PC-3 (cell line): ENCODE data around the gene ACTL9. TPM values are rescaled to one million over a fixed set of nuclear protein-coding genes. Genes with fewer than 3 reads are reported as not detected.

Experiments used
- ATAC-seq: fragments of 200-7000 bp; cut with Tn5 transposase; 2 replicates; pipeline ENCODE4 v1.9.1; 2020; ENCODE audit warnings: mild to moderate bottlenecking, moderate library complexity
- BruUV-seq: library from RNA; stranded (reverse); fragments of 400-500 nt; replicated peaks from 2 replicates; lab custom pipeline; 2021; lab: Mats Ljungman, UMichigan
- CTCF ChIA-PET: fragments of 300-600 bp; sonication (Branson Sonifier 250); formaldehyde crosslinking; loops from one replicate; lab custom pipeline; 2022; ENCODE audit warnings: antibody characterized with exemption; lab: Charles Lee
- POLR2A ChIA-PET: fragments of 300-600 bp; sonication (Branson Sonifier 250); formaldehyde crosslinking; loops from one replicate; lab custom pipeline; 2022; ENCODE audit warnings: antibody characterized with exemption; ENCODE audit not compliant: unreplicated experiment; lab: Charles Lee
- DNase-seq: peaks from one replicate; pipeline ENCODE4 v3.0.0-alpha.2; 2015
- H2AFZ ChIP-seq: fragments of 300-600 bp; sonication (generic); 2 replicates; pipeline ENCODE4 v1.6.0; 2016; ENCODE audit warnings: antibody characterized with exemption, low read length
- H3F3A ChIP-seq: fragments of 300-600 bp; sonication (generic); one replicate; pipeline ENCODE4 v1.6.0; 2017; ENCODE audit warnings: antibody characterized with exemption, low read length, control low read depth, mild to moderate bottlenecking; ENCODE audit not compliant: unreplicated experiment
- H3K27ac ChIP-seq: fragments of 300-600 bp; sonication (generic); 2 replicates; pipeline ENCODE4 v1.5.1; 2016; ENCODE audit warnings: mild to moderate bottlenecking, low read length
- H3K27me3 ChIP-seq: fragments of 300-600 bp; sonication (generic); 2 replicates; pipeline ENCODE4 v1.6.1; 2016; ENCODE audit warnings: low read length, mixed read lengths
- H3K36me3 ChIP-seq: fragments of 300-600 bp; sonication (generic); 2 replicates; pipeline ENCODE4 v1.6.1; 2016; ENCODE audit warnings: low read depth, mixed run types, low read length, mixed read lengths
- H3K4me1 ChIP-seq: fragments of 300-600 bp; sonication (generic); 2 replicates; pipeline ENCODE4 v1.5.1; 2016; ENCODE audit warnings: low read length; ENCODE audit not compliant: insufficient read depth
- H3K4me2 ChIP-seq: fragments of 300-600 bp; sonication (generic); 2 replicates; pipeline ENCODE4 v1.6.0; 2016; ENCODE audit warnings: low read length
- H3K4me3 ChIP-seq: fragments of 300-600 bp; sonication (generic); 2 replicates; pipeline ENCODE4 v1.5.1; 2016; ENCODE audit warnings: mild to moderate bottlenecking, low read length, mixed read lengths
- H3K79me2 ChIP-seq: fragments of 300-600 bp; sonication (generic); 2 replicates; pipeline ENCODE4 v1.6.1; 2017; ENCODE audit warnings: low read length, mixed read lengths
- H3K9ac ChIP-seq: fragments of 300-600 bp; sonication (generic); 2 replicates; pipeline ENCODE4 v1.6.0; 2016; ENCODE audit warnings: mild to moderate bottlenecking, low read length
- H3K9me2 ChIP-seq: fragments of 300-600 bp; sonication (generic); replicated peaks from 2 replicates; pipeline ENCODE4 v1.6.1; 2016; ENCODE audit warnings: mixed run types, low read length, mixed read lengths
- H3K9me3 ChIP-seq: fragments of 300-600 bp; sonication (generic); 2 replicates; pipeline ENCODE4 v1.6.1; 2016; ENCODE audit warnings: low read length, mixed read lengths
- H4K20me1 ChIP-seq: fragments of 300-600 bp; sonication (generic); 2 replicates; pipeline ENCODE4 v1.6.1; 2016; ENCODE audit warnings: low read length, mixed read lengths
- CTCF ChIP-seq: fragments of 300-600 bp; sonication (generic); conservative IDR thresholded peaks from 2 replicates; pipeline ENCODE4 v1.5.1; 2017; ENCODE audit warnings: antibody characterized with exemption, low read depth, mild to moderate bottlenecking, low read length
- EZH2 ChIP-seq: fragments of 300-600 bp; sonication (generic); IDR thresholded peaks from one replicate; pipeline ENCODE4 v1.6.1; 2017; ENCODE audit warnings: antibody characterized with exemption, mild to moderate bottlenecking, low read length; ENCODE audit not compliant: unreplicated experiment
- EZH2phosphoT487 ChIP-seq: fragments of 300-600 bp; sonication (generic); IDR thresholded peaks from 2 replicates; pipeline ENCODE4 v1.6.1; 2018; ENCODE audit warnings: mild to moderate bottlenecking, antibody characterized with exemption, low read length, borderline replicate concordance
- intact Hi-C: fragments of 100-400 bp; cut with micrococcal nuclease; formaldehyde crosslinking; loops from 2 replicates; pipeline ENCODE4 v1.9.0; 2023
- total RNA-seq: library from RNA; depleted of rRNA; stranded (reverse); fragments of >200 nt; gene quantifications from 2 replicates; pipeline ENCODE4 v1.2.3, GENCODE V29; 2014

Gene ACTL9
- total RNA-seq, 1 experiment from 2014 or later: not detected

GRCh38 chr19:8703223-8703622 lies 4.6 kb upstream of the ACTL9 start:
- H3K9me2 ChIP-seq: no peaks in the 10 kb centered on the region
- no peaks in the 10 kb centered on the region for H3K79me2 ChIP-seq
- no peaks in the 10 kb centered on the region for H3F3A ChIP-seq
- no TSS peak for BruUV-seq
- no peaks in the 10 kb centered on the region for H3K36me3 ChIP-seq
- H3K27me3 ChIP-seq: peaks cover 28% of the 10 kb centered on the region
- no peak overlapping the region for H3K4me3 ChIP-seq
- no peaks in the 10 kb centered on the region for H3K9me3 ChIP-seq
- TF ChIP-seq EZH2phosphoT487 (no peak), CTCF (no peak), EZH2 (no peak)
- intact Hi-C loops: no loop called here
- no peak overlapping the region for H3K27ac ChIP-seq
- no peak overlapping the region for H2AFZ ChIP-seq
- no peaks in the 10 kb centered on the region for H4K20me1 ChIP-seq
- DNase-seq (no peak), ATAC-seq (no peak)
- no peak overlapping the region for H3K4me2 ChIP-seq
- H3K4me1 ChIP-seq: no peaks in the 10 kb centered on the region
- CTCF ChIA-PET: no interaction called here
- POLR2A ChIA-PET: no interaction called here
- H3K9ac ChIP-seq: no peak overlapping the region

- intact Hi-C loops: no loop called here
- H2AFZ ChIP-seq: no peak overlapping the region
- no peak for ATAC-seq
- ChIA-PET CTCF (no interaction called here), POLR2A (no interaction called here)
- no peaks in the 10 kb centered on the region for H3K9me2 ChIP-seq
- no peaks in the 10 kb centered on the region for H4K20me1 ChIP-seq
- no TSS peak for BruUV-seq
- no peaks in the 10 kb centered on the region for H3K36me3 ChIP-seq
- no peak overlapping the region for H3K9ac ChIP-seq
- no peaks in the 10 kb centered on the region for H3K4me1 ChIP-seq
- no peak overlapping the region for H3K4me2 ChIP-seq
- peaks cover 28% of the 10 kb centered on the region for H3K27me3 ChIP-seq
- H3K27ac ChIP-seq: no peak overlapping the region
- DNase-seq: no peak
- no peak overlapping the region for H3K4me3 ChIP-seq
- H3F3A ChIP-seq: no peaks in the 10 kb centered on the region
- TF ChIP-seq EZH2phosphoT487 (no peak), EZH2 (no peak), CTCF (no peak)
- no peaks in the 10 kb centered on the region for H3K79me2 ChIP-seq
- H3K9me3 ChIP-seq: no peaks in the 10 kb centered on the region
Measured at GRCh38 chr19:8702350-8702749, 3.8 kb upstream of the ACTL9 start.

GRCh38 chr19:8700956-8701355 lies 2.4 kb upstream of the ACTL9 start:
- H2AFZ ChIP-seq: no peak overlapping the region
- ChIA-PET CTCF (no interaction called here), POLR2A (no interaction called here)
- no peak overlapping the region for H3K4me2 ChIP-seq
- H3K9ac ChIP-seq: no peak overlapping the region
- no peak overlapping the region for H3K4me3 ChIP-seq
- H3K9me2 ChIP-seq: no peaks in the 10 kb centered on the region
- H3F3A ChIP-seq: no peaks in the 10 kb centered on the region
- BruUV-seq: no TSS peak
- no peak for ATAC-seq
- no peaks in the 10 kb centered on the region for H3K9me3 ChIP-seq
- H3K79me2 ChIP-seq: no peaks in the 10 kb centered on the region
- peaks cover 28% of the 10 kb centered on the region for H3K27me3 ChIP-seq
- no peaks in the 10 kb centered on the region for H4K20me1 ChIP-seq
- DNase-seq: no peak
- intact Hi-C loops: no loop called here
- TF ChIP-seq EZH2phosphoT487 (no peak), EZH2 (no peak), CTCF (no peak)
- no peaks in the 10 kb centered on the region for H3K4me1 ChIP-seq
- no peak overlapping the region for H3K27ac ChIP-seq
- H3K36me3 ChIP-seq: no peaks in the 10 kb centered on the region
